HTR-8/SVneo (cell line): ENCODE measurements around the gene OR2A12.
"Not testable (repeated sequence)": the region's sequence is repeated elsewhere in the genome, so short reads cannot be mapped to it uniquely, and the experiment has no call there.

Source experiments
- DNase-seq: peaks from one replicate; pipeline ENCODE4 v3.0.0; 2011; ENCODE audit warnings: low spot score, mixed read lengths; ENCODE audit not compliant: insufficient read length
- FAIRE-seq: peaks from 2 replicates; lab custom pipeline; 2011; peaks lifted over from hg19 to GRCh38; lab: Jason Lieb, UNC

Gene OR2A12

GRCh38 chr7:144085978-144086377 is at the start of gene OR2A12:
Gene OR2A12, plus strand, starts transcription at chr7:144086278. Its CDS starts 8,830 bp downstream, at chr7:144095108.
- FAIRE-seq, result no peak
- DNase-seq, result no peak

- DNase-seq (no peak), FAIRE-seq (no peak)
Observed at GRCh38 chr7:144036302-144036885, 49.7 kb upstream of the OR2A12 start.

DNA sequence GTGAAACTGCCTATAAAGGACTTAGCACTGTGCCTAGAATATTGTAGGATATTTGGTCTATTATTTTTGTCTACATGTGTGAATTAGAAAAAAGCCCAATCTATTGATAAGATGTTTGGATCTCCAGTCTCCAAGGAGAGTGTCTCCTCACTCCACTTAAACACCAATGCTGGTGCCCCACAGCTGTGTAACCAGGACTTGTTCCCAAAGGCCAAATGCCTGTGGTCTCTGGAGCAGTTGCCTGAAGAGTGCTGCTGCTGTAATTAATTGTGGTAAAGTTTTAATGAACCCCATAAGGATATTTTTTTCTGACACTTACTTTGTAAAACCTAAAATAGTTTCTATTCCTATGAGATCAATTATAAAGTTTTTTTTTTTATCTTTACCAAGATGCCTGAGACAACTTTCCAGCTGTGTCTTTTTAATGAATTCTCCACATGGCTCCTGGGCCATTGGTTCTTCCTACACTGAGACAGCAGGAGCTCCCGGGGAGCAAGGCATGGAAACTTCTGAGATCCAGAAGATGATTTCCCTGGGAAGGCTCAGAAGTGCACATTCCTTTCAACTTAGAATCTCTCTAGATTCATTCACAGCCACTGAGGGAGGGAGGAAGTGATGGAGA is 48.6 kb upstream of the OR2A12 start:
- no peak for FAIRE-seq
- DNase-seq, result no peak

- DNase-seq (no peak), FAIRE-seq (no peak)
Observed at GRCh38 chr7:144038887-144039286, 47.2 kb upstream of the OR2A12 start.

GRCh38 chr7:144048648-144049047 is 37.4 kb upstream of the OR2A12 start, which contains the start of gene OR2A5:
Gene OR2A5, plus strand, starts transcription at chr7:144048948. Its CDS starts 1,454 bp downstream, at chr7:144050402.
- no peak for DNase-seq
- no peak for FAIRE-seq

DNA sequence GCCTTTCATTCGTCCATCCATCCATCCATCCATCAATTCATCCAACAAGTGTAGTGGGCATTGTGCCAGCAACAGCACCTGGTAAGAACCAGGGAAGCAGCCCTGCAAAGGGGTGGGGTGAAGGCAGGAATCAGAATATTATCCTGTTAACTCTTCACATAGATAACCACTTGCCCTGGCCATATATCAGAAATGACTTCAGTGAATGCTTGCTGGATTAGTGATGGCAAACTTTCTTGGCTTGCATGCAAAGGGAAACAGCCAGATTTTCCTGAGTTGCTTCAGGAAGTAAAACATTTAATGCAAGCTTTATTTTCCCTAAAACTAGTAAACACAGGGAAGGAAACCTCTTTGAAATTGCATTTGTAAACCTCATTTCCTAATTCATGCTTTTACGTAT is 36.6 kb upstream of the OR2A12 start:
- FAIRE-seq (no peak), DNase-seq (no peak)

DNA sequence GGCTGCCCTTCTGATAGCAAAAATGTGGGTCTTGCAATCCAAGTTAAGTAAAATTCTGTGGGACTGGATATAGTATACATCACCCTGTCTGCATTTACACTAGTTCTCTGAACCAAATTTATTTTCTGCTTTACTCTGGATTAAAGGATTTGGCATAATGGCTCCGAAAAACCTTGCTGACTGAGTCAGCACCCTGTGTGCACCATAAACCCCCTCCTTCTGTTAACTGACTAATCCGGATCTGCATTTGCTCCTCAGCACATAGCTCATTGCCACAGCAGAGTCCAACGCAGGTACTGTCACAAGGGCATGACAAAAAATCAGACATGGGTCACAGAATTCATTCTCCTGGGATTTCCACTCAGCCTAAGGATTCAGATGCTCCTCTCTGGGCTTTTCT is 36.0 kb upstream of the OR2A12 start:
- FAIRE-seq, result no peak
- no peak for DNase-seq

DNA sequence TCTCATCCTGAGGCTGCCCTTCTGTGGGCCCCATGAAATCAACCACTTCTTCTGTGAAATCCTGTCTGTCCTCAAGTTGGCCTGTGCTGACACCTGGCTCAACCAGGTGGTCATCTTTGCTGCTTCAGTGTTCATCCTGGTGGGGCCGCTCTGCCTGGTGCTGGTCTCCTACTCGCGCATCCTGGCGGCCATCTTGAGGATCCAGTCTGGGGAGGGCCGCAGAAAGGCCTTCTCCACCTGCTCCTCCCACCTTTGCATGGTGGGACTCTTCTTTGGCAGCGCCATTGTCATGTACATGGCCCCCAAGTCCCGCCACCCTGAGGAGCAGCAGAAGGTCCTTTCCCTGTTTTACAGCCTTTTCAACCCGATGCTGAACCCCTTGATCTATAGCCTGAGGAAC is 35.2 kb upstream of the OR2A12 start:
- not testable (repeated sequence) for FAIRE-seq, DNase-seq

GRCh38 chr7:144057954-144058353 is 28.1 kb upstream of the OR2A12 start:
- no peak for FAIRE-seq
- no peak for DNase-seq

- DNase-seq, result no peak
- no peak for FAIRE-seq
Observed at GRCh38 chr7:144063710-144064109, 22.4 kb upstream of the OR2A12 start.

DNA sequence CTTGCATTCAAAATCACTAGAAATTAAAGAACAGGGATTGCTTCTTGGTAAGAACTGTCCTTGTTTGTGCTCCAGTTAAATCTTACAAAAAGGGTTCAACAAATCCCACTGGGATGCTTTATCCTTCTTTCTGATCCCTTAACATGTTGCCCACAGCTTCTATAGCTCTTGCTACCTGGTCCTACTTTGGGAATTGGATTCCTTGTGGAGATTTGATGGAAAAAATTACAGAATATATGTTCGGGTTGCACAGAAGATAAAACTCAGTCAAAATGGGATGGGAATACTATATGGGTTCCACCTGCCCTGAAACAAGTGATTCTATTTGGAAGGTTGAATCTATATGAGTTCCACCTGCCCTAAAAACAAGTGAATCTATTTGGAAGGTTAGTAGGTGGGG is 16.6 kb upstream of the OR2A12 start, which contains the start of gene OR2A25:
Gene OR2A25 (plus strand): TSS at position 301 of the 400 bp plus-strand sequence. CDS start 4,409 bp downstream, outside the sequence.
- DNase-seq (no peak), FAIRE-seq (no peak)

DNA sequence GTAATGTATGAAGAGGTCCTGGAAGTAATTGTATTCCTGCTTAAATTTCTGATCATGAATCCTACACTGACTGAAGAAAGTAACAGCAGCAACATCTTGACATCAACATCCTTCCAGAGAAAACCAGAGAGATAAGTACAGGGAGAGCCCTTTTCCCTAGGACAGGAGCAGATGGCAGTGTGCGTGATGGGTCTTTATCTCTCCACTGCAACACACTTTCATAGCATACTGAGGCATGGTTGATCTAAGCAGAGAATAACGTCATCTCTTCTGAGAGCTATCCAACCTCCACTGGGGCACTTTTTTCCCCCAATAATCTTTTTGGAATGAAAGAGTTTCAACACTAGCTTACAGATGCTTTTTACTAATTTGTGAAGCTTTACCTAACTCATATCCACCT is 16.1 kb upstream of the OR2A12 start:
- no peak for FAIRE-seq
- DNase-seq, result no peak

DNA sequence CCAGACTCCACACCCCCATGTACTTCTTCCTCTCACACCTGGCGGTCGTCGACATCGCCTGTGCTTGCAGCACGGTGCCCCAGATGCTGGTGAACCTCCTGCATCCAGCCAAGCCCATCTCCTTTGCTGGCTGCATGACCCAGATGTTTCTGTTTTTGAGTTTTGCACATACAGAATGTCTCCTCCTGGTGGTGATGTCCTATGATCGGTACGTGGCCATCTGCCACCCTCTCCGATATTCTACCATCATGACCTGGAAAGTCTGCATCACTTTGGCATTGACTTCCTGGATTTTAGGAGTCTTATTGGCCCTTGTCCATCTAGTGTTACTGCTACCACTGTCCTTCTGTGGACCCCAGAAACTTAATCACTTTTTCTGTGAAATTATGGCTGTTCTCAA is 11.7 kb upstream of the OR2A12 start:
- FAIRE-seq (no peak), DNase-seq (no peak)

- FAIRE-seq (no peak), DNase-seq (no peak)
Observed at GRCh38 chr7:144086730-144087129, 652 bp downstream of the OR2A12 start.

DNA sequence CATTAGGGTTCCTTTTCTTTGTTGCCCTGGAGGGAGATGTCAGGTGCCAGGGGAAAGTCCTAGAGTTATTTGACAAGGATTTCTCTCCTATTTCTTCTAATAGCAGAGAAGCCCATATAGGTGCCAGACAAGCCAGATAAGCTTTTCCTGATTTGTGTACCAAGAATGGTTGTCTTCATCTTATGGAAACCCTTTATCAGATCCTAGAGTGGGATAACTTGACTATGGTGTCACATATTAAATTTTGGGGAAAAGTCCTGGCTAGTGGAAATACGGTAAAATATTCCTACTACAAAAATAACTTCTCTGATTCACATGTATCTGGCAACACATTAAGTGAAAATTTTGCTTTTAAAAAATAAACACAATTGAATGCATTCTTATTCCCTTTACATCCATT is 1.2 kb downstream of the OR2A12 start:
- DNase-seq (no peak), FAIRE-seq (no peak)

DNA sequence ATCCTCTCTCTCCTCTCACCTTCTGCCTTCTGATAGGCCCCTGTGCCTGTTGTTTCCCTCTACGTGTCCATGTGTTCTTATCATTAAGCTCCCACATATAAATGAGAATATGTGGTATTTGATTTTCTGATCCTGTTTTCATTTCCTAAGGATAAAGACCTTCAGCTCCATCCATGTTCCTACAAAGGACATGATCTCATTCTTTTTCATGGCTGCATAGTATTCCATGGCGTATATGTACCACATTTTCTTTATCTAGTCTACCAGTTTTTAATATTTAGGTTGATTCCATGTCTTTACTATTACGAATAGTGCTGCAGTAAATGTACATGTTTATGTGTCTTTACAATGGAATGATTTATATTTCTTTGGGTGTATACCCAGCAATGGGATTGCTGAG is 4.6 kb downstream of the OR2A12 start:
- DNase-seq, result no peak
- FAIRE-seq, result no peak

- no peak for DNase-seq
- FAIRE-seq, result no peak
Observed at GRCh38 chr7:144098776-144099175, 12.7 kb downstream of the OR2A12 start.

GRCh38 chr7:144100607-144101006 is 14.5 kb downstream of the OR2A12 start:
- DNase-seq (no peak), FAIRE-seq (no peak)

GRCh38 chr7:144102041-144102440 is 16.0 kb downstream of the OR2A12 start:
- DNase-seq, result no peak
- FAIRE-seq, result no peak

DNA sequence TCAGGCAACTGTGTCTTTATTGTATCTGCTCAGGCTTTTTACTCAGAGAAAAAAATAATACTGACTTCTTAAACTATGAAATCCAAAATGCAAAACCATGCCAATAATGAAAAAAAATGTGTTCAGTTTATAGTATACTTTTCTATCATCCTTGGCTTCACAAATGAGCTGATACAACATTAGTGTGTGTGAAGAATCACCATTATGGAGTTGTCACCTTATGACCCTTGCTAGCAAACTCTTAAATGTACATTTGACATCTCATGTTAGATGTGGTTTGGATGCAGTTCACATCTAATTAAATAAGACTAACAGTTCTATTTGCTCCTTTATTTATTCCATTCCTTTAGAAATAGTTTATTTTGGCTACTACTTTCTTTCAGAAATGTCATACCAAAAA is 19.1 kb downstream of the OR2A12 start:
- no peak for FAIRE-seq
- no peak for DNase-seq

DNA sequence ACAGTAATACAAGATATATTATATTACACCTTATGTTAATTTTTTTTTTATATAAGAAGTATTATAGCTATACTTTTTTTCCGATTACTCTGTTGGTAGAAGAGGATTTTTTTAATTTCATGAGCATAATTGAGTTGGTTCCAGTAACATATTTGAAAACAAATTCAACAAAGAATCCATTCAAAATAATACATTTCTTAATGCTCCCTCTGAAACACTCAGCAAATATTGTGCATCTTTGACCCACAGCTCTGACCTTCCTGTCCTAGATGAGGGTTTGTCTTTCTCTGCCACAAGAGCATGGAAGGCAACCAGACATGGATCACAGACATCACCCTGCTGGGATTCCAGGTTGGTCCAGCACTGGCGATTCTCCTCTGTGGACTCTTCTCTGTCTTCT is 23.2 kb downstream of the OR2A12 start, which contains the start of gene OR2A2:
Gene OR2A2 (plus strand): TSS at position 301 of the 400 bp plus-strand sequence. CDS start 0 bp downstream, at position 301.
- FAIRE-seq (no peak), DNase-seq (no peak)

DNA sequence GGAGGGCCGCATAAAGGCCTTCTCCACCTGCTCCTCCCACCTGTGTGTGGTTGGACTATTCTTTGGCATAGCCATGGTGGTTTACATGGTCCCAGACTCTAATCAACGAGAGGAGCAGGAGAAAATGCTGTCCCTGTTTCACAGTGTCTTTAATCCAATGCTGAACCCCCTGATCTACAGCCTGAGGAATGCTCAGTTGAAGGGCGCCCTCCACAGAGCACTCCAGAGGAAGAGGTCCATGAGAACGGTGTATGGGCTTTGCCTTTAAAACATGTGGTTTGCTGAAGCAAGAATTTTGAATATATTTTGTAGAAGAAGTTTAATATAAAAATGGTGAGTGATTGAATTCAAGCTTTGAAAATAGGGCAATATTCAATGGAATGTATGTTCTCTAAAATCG is 24.2 kb downstream of the OR2A12 start:
- no peak for DNase-seq
- no peak for FAIRE-seq
